ENCODE results near the gene U2AF2.

Gene U2AF2

DNA sequence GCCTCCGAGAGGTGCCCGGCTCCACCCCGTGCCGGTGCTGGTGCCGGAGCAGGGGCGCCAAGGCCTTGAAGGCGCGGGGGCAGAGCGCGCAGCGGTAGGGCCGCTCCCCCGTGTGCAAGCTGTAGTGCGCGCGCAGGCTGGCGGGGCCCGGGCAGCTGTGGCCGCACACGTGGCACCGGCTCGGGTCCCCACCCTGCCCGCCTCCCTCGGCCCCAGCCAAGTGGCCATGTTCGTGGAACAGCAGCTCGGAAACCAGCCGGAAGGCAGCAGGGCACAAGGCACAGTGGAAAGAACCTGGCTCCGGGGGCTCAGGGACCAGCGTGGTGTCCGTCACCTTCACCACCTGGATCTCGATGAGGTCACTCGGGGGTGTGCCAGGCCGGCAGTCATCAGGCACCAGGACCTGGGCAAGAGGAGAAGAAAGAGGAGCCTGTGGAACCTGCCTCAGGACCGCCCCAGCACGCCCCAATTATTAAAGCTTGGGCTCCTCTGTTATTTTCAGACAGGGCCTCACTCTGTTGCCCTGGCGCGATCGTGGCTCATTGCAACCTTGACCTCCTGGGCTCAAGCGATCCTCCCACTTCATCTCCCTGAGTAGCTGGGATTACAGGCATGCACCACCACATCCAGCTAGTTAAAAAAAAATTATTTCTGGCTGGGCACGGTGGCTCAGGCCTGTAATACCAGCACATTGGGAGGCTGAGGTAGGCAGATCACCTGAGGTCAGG is 32.4 kb upstream of the U2AF2 start:
- DNase-seq: no peak

DNA sequence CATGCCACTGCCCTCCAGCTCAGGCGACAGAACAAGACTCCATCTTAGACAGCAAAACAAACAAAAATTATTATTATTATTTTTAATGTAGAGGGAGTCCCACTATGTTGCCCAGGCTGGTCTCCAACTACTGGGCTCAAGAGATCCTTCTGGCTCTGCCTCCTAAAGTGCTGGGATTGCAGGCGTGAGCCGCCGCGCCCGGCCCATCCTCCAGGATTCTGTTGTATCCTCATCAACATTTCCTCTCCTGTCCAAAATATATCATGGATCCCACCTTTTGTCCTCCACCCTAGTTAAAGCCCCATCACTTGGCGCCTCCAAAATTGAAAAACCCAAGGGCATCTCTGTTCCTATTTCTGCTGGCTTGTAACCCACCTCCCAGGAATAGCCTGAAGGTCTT is 31.7 kb upstream of the U2AF2 start:
- no peak for DNase-seq

DNA sequence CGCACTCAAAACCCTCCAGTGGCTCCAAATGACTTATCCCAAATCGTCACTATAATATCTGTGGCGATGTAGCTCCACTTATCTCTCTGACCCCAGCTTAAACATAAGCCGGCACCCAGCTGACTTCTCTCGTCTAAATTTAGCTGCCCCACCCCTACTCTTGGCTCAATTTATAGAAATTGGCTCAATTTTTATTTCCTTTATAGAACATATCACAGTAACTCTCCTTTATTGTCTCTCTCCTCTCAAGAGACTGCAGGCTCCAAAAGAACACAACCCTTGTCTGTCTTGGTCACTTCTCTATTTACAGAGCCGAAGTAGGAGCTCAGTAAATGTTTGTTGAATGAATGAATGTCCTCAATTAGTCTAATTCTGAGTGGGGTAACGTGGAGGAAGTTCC is 31.3 kb upstream of the U2AF2 start:
- no peak for DNase-seq

DNA sequence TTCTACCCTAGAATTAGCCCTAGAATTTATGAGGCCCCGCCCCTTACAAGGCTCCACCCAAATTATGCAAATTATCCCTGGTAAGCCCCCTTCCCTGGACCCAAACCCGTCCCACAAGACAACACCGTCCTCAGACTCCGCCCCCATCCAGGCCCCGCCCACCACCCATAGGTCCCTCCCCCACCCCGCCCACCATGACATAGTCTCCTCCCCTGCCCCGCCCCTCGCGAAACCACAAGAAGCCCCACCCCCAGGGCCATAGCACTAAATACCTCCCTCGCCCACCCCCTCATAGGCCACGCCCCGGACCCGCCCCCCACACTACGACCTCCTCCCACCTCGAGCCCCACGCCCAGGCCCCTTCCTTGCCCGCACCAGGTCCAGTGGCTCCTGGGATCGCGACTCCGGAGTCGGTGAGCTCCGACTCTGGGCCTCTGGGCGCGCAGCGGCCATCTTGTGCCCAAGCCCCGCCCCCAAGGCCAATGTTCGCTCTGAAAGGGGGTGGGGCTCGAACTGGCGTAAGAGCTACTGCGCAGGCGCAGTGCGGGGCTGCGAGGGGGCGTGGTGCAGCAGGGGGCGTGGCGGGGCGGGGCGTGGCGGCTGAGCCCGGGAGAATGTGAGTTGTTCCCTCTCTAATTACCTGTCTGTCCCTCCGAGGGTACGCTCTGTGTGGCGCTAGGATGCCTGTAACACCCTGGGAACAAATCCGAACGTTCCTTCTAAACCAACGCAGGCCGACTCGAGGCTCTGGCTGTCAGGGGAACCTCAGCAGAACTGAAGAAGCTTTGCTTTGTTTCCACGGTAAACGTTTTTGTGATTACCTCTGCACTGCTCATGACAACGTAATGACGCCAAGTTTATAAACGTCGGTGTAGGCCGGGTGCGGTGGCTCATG is 30.5 kb upstream of the U2AF2 start, which contains the start of gene ZNF784:
TSS of gene ZNF784 (minus strand) at position 458 of the 895 bp plus-strand sequence. CDS start at position 453, 5 bp downstream.
- peak; percentile 96 for DNase-seq

DNA sequence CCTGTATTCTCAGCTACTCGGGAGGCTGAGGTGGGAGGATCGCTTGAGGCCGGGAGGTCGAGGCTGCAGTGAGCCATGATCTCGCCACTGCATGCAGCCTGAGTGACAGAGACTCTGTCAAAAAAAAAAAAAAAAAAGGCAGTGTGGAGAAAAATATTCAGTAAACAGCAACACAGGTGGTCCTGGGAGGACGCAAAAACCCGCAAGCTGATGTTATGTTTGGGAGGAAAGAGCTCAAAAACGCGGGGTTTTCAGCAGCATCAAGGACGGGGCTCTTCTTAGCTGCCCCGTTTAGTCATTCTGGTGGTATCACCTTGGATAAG is 29.9 kb upstream of the U2AF2 start:
- DNase-seq: no peak

DNA sequence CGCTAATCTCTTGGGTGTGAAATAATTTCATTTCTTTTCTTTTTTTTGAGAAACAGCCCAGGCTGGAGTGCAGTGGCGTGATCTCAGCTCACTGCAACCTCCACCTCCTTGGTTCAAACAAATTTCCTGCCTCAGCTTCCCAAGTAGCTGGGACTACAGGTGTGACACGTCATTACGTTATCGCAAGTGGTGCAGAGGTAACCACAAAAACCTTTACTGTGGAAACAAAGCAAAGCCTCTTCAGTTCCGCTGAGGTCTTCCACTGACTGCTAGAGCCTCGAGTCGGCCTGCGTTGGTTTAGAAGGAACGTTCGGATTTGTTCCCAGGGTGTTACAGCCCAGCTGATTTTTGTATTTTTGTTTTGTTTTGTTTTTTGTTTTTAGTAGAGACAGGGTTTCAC is 28.5 kb upstream of the U2AF2 start:
- no peak for DNase-seq

DNA sequence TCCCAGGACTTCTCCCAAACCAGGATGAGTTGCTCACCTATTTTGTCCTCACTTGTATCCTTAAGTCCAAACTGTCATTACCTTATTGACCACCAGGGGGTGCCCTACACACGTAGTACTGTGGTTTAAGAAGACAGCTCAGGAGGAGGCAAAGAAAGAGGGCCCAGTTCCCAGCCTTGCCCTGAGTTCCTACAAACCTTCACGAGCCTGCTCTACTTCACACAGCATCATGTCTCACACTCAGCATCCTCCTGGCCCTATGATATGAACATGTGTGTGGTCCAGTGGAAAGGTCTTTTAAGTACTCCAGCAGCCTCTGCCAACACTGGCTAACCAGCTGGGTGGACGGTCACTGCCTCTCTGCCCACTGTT is 22.4 kb upstream of the U2AF2 start:
- peak; percentile 95 for DNase-seq

DNA sequence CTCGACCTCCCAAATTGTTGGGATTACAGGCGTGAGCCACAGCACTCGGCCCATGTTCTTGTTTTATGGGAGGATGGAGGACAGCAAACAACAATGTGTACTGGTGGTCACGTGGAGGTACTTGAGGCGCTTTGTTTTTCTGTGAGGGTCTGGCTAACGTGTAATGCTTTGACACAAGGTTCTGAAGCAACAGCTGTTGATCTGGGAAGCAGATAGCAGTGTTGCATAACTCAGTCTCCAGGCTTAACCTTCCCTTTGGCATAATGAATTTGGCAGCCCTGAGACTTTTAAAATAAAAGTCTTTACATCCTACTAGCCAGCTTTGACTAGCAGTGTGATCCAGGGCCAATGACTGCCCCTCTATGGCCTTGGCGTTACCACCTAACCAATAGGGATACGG is 21.0 kb upstream of the U2AF2 start:
- no peak for DNase-seq

DNA sequence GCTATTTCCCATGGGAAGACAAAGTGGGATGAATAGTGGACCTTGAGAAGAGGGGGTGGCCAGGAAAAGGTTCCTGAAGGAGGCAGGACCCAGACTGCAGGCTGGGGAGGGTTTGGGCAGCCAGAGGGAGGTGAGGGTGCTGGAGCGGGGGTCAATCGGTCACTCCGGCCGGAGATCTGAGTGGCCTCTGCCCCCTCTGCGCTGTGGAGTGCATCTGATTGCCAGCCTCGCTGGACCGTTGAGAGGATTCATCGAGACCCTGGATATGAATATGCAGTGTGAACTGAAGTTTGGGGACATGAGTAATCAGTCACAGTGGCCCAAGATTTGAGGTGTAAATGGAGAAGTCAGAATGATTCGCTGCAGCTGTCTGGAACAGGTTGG is 19.5 kb upstream of the U2AF2 start:
- no peak for DNase-seq

DNA sequence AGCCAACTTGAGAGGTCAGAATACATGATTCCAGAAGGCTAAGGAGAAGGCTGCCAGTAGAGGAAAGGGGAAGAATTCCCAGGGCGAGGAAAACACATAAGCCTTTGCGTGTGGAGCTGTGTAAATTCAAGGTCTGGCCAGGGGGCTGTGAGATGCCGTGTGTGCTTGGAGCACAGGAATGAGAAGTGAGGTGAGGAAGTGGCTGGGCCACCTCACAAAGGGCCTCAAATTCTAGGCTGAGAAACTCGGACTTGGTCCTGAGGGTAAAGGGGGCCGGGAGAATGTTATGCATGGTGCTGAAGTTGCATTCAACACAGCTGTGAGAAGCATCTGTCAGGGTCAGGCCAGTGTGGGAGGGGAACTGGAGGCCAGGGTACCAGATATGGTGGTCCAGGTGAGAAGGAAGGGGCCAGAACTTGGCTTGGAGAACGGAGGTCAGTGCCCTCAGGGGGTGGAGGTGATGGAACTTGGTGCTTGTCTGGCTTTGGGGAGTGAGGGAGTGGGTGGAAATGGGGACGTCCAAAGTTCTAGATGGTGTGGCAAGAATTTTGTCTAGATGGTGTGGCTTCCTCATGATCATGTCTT is 18.9 kb upstream of the U2AF2 start:
- DNase-seq: no peak

DNA sequence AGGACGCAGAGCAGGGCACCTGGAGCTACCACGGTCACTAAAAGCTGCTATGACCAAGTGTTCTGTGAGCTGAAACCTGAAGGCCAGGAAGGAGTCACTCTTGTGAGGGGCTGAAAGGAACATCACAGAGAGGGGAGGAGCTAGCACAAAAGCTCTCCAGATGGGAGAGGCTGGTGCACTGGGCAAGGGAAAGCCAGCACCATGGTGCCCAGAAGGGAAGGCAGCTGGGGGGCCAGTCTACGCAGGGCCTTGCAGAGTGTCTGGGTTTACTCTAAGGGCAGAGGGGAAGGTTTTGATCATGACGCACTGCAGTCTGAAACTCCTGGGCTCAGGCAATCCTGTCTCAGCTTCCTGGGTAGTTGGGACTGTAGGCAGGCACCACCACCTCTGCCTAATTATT is 18.1 kb upstream of the U2AF2 start:
- DNase-seq: no peak

DNA sequence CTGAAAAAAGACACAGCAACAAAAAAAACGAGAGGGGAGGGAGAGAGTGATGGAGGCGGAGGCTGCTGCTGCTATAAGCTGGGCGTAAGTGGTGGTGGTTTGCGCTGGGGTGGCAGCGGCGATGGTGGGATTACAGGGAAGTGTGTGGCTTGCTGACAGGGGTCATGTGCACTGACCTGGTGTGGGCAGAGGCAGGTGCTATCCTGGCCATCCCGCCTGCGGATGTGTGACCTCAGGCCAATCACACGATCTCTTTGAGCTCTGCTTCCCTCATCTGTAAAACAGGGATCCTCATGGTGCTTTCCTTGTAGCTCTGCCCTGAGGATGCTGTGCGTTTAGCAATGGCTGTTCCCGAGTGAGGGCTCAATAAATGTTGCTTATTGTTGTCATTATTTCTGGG is 17.3 kb upstream of the U2AF2 start:
- no peak for DNase-seq

DNA sequence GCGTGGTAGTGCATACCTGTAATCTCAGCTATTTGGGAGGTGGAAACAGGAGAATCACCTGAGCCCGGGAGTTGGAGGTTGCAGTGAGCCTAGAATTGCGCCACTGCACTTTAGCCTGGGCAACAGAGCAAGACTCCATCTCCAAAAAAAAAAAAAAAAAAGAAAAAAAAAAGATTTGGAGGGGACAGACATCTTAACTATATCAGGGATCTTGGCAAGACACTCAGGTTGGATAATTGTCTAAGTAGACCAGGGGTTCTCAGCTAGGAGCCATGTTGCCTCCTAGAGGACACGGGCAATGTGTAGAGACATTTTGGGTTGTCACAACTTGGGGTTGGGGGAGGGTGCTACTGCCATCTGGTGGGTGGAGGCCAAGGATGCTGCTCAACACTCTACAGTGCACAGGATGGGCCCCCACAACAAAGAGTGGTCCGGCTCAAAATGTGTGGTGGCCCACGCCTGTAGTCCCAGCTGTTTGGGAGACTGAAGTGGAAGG is 15.9 kb upstream of the U2AF2 start:
- DNase-seq: peak; percentile 60

DNA sequence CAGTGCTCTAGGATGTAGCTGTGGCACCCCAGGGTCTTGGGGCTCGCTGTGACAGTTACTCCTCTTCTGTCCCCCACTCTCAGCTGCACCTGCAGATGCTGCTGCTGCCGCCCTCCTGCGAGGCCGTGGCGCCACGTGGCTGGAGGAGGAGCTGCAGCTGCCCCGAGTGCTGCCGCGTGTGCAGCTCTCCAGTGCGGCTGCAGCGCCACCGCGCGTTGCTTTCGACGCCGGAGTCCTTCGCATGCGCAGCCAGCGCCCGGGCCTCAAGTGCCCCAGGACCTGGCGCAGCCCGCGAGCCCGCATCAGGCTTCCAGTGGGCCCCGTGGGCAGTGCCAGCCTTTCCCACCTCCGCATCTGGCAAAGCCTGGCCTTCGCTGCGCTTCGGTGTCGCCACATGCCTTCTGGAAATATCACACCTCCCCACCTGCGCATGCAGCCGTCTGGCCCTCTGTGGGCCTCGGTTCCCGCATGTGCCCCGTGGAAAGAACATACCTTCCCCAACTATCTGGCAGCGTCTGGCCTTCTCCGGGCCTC is 14.7 kb upstream of the U2AF2 start:
- peak; percentile 96 for DNase-seq

DNA sequence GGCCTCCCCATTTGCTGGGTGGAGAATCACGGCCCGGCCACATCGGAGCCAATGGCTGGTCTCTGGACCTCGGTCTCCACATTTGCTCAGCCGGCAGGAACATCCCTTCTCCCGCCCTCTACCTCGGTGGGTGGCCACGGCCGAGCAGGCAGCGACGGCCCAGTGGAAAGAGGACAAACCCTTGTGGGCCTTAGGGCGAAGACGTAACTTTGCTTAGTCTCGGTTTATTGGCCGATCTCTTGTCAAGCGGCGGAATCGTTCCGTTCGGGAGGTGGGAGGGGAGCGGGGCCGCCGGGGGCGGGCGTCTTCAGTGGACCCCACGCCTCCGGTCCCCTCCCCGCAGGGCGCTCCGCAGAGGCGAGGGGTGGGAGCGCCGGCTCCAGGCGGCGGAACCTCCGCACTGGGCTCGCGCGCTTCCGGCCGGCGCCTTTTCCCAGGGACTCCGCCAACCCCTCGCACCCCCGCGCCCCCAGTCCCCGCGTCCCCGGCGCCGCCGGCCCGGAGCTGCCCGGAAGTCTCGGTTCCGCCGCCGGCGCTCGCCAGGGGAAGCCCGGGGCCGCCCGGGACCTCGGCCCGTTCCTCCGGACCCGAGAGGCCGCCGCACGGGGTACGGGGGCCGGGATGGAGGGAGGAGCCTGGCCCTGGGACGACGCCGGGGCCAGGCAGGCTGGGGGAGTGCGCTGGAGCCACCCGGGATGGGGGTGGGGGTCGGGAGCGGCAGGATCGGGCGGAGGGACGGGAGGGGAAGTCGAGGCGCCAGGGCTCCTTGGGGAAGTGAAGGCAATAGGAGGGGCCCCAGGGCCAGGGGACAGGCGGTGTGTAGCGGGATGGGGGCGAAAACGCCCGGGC is 14.0 kb upstream of the U2AF2 start, which contains the start of gene ZNF580:
TSS of gene ZNF580 (plus strand) at position 426 of the 849 bp plus-strand sequence. CDS start 1,507 bp downstream, outside the sequence.
- peak; percentile 80 for DNase-seq

DNA sequence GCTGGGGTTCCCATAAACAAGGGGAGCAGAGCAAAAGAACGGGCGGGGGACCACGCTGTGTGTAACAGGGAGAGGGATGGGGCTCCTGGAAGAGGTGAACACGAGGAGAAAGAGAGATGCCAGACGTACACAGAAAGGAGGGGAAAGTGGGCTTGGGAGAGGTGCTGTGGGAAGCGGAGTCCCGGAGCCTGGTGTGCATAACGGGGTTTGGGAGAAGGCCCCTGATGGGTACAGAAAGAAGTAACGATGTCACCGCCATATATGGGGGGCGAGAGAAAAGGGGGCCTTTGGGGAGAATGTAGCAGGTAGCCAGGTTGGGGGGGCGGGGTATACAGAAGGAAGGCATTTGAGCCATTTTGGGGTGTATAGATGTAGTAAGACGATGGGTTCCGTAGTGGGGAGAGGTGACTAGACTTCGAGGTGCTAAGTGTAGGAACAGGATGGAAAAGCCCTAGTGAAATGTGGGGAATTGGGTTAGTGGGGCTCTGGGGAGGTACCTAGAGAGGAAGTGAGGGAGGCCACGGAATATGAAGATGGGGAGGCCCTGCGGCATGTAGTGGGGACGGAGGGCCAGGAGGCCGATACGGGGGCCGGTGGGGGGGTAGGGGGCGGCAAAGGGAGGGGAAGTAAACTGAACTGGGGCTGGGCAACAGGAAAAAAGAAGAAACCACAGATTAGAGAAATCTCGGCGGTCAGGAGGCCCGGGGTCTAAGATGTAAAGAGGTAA is 13.2 kb upstream of the U2AF2 start:
- DNase-seq: peak; percentile 51

DNA sequence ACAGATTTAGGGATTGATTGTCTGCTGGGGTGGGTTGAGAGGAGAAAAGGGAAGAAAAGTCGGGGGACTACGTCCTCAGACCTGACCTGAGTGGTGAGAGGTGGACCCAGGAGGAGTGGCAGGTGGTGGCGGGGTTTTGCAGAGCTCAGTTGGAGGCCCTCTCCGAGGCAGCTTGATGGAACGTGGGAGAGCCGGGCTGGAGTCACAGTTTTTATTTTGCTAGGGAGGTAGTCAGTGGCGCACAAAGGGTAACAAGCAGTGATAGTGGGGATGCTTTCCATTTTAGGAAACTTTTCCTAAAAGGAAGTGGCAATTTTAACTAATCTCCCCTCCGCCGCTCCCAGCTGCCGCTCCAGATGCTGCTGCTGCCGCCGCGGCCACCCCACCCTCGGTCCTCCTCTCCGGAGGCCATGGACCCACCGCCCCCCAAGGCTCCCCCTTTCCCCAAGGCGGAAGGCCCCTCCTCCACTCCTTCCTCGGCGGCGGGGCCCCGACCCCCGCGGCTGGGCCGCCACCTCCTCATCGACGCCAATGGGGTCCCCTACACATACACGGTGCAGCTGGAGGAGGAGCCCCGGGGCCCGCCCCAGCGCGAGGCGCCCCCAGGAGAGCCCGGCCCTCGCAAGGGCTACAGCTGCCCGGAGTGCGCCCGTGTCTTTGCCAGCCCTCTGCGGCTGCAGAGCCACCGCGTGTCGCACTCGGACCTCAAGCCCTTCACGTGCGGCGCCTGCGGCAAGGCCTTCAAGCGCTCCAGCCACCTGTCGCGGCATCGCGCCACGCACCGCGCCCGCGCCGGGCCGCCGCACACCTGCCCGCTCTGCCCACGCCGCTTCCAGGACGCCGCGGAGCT is 12.5 kb upstream of the U2AF2 start:
- peak; percentile 71 for DNase-seq

DNA sequence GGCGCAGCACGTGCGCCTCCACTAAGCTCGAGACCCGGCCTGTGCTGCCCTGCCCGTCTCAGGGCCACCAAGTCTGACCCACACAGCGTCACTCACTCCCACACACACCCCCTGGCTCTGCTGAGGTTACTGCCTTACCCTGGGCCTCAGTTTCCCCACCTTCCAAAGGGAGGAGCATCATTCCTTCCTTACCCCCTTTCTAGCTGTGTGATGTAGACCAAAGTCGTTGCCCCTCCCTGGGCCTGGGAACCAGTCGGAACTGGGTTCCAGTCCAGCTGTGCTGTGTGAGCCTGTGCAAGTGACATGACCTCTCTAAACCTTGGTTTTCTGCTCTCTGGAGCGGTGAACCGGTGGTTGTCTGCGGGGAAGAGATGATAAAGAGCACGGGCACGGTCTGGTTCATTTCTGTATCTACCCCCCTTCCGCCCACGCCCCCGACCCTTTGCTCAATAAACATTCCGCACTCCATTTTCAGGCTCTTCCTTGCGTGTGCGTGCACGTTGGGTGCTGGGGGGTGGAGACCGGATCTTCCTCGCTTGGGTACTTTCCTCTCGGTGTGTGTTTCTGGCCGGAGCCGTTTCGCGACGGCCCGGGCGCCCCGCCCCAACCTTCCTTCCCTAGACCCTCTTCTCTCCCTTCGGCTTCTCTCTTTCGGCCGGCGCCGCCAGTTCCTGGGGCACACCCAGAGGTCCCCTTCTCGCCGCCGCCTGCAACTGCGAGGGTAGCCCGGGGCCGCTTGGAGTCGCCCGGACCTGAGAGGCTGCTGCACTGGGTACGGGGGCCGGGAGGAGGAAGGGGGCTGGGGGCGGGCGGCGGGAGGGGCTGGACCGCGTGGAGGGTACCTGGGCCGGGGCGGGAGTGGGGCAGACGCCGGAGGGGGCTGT is 11.6 kb upstream of the U2AF2 start, which contains the start of gene ZNF581:
TSS of gene ZNF581 (plus strand) at position 647 of the 884 bp plus-strand sequence. CDS start 923 bp downstream, outside the sequence.
- peak; percentile 84 for DNase-seq

DNA sequence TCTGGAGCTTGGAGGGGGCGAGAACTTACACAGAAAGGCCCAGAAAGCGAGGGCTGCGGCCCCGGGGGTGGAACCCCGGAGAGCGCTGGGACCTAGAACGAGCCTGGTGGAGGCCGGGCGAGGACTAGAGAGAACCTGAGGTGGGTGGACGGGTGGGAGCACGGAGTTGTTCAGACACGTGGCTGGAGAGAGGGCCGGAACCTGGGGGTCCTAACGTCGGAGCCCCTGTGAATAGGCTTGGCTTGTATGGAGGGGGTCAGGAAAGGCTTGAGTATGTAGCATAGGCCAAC is 11.0 kb upstream of the U2AF2 start:
- DNase-seq: peak; percentile 13
